Esophagus (tissue), 2 donors: ENCODE results near the gene CRHR1. TPM values are rescaled to one million over a fixed set of nuclear protein-coding genes. Genes with fewer than 3 reads are reported as not detected.

Source experiments
- H3K27ac ChIP-seq, 2 donors: one replicate each; pipeline ENCODE4 v1.5.1; 2013; ENCODE audit warnings: low read depth in 2 of 2, mild to moderate bottlenecking in 2 of 2, inconsistent platforms in 1 of 2, low read length in 1 of 2, moderate library complexity in 1 of 2
- H3K27me3 ChIP-seq, 2 donors: one replicate each; pipeline ENCODE4 v1.6.1; 2013; ENCODE audit warnings: low read length in 2 of 2, control low read depth in 1 of 2, mild to moderate bottlenecking in 1 of 2; ENCODE audit not compliant: insufficient read depth in 2 of 2, control insufficient read depth in 1 of 2
- H3K36me3 ChIP-seq, 2 donors: one replicate each; pipeline ENCODE4 v1.6.1; 2013; ENCODE audit warnings: low read length in 1 of 2; ENCODE audit not compliant: control insufficient read depth in 2 of 2, insufficient read depth in 2 of 2
- H3K4me1 ChIP-seq, 2 donors: one replicate each; pipeline ENCODE4 v1.6.1; 2013; ENCODE audit warnings: low read length in 1 of 2; ENCODE audit not compliant: control insufficient read depth in 2 of 2, insufficient read depth in 2 of 2
- H3K4me3 ChIP-seq, 2 donors: one replicate each; pipeline ENCODE4 v1.5.1; 2013; ENCODE audit warnings: low read length in 2 of 2, mild to moderate bottlenecking in 2 of 2, low read depth in 1 of 2, moderate library complexity in 1 of 2
- H3K9me3 ChIP-seq, 2 donors: one replicate each; pipeline ENCODE4 v1.6.1; 2013; ENCODE audit warnings: mild to moderate bottlenecking in 2 of 2, low read depth in 1 of 2, low read length in 1 of 2, moderate library complexity in 1 of 2; ENCODE audit not compliant: control insufficient read depth in 2 of 2, insufficient read depth in 1 of 2
- WGBS, 2 donors: extraction: QIAGEN DNeasy Blood & Tissue Kit; methylation state at CpG; one replicate each; pipeline ENCODE4 v1.1.7; 2013; 5-methylcytosine and 5-hydroxymethylcytosine counted together
- polyA plus RNA-seq, 2 donors: library from polyadenylated mRNA; stranded (reverse); fragments of 200-250 nt; gene quantifications; one replicate each; pipeline ENCODE4 v1.2.3, GENCODE V29; 2013
- donor health status: healthy with polysubstance abuse.
- donor health status: Bipolar disorder and iron deficiency.

The CRHR1 gene
- polyA plus RNA-seq, 2 donors, result 0.15 to 0.31 TPM

- Histone ChIP-seq H3K27ac (no peak overlapping the region), H3K9me3 (peaks cover 0 to 4% of the 10 kb centered on the region in 2 donors)
Observed at GRCh38 chr17:45775148-45775547, 9.0 kb upstream of the CRHR1 start.

DNA sequence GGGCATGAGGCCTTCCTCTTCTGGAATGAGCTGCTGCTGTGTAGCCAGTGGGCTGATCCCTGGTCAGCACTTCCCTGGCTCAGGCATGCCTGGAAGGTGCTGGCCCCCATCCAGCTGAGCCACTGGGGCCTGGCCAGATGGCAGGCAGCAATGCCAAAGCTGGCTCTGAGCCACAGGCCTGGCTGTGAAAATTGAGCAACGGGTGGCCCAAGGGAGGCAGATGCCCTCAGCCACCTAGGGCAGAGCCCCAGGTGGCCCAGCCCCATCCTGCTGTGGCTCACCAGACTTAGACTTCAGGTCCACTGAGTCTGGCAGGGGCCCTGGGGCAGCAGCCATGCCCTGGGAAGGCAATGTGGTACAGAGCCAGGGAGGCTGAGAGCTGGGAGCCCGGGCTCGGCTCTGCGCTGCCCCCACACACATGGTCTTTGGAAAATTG lies 8.5 kb upstream of the CRHR1 start:
- no peak overlapping the region for H3K27ac ChIP-seq
- no peaks in the 10 kb centered on the region for H3K27me3 ChIP-seq
- WGBS, 2 donors, result 53% methylated on average over 4 of the region's 4 CpGs
- H3K4me3 ChIP-seq, result no peak overlapping the region
- peaks cover 0 to 4% of the 10 kb centered on the region in 2 donors for H3K9me3 ChIP-seq
- no peaks in the 10 kb centered on the region for H3K4me1 ChIP-seq
- no peaks in the 10 kb centered on the region for H3K36me3 ChIP-seq

More at GRCh38 chr17:45775148-45775547, 9.0 kb upstream of the CRHR1 start:
- no peak overlapping the region for H3K4me3 ChIP-seq
- H3K36me3 ChIP-seq, result no peaks in the 10 kb centered on the region
- H3K4me1 ChIP-seq, result no peaks in the 10 kb centered on the region
- no peaks in the 10 kb centered on the region for H3K27me3 ChIP-seq
- WGBS, 2 donors, result 43 to 51% methylated on average over 5 of the region's 5 CpGs

GRCh38 chr17:45776896-45777295 lies 7.2 kb upstream of the CRHR1 start:
- Histone ChIP-seq H3K27me3 (no peaks in the 10 kb centered on the region), H3K9me3 (peaks cover 0 to 4% of the 10 kb centered on the region in 2 donors)

GRCh38 chr17:45777388-45777787 lies 6.7 kb upstream of the CRHR1 start:
- Histone ChIP-seq H3K27me3 (no peaks in the 10 kb centered on the region), H3K4me3 (no peak overlapping the region), H3K27ac (no peak overlapping the region), H3K4me1 (no peaks in the 10 kb centered on the region), H3K36me3 (no peaks in the 10 kb centered on the region), H3K9me3 (peaks cover 0 to 4% of the 10 kb centered on the region in 2 donors)
- WGBS, 2 donors, result 58 to 73% methylated on average over 3 of the region's 3 CpGs

More at GRCh38 chr17:45776896-45777295, 7.2 kb upstream of the CRHR1 start:
- Histone ChIP-seq H3K4me3 (no peak overlapping the region), H3K4me1 (no peaks in the 10 kb centered on the region), H3K36me3 (no peaks in the 10 kb centered on the region), H3K27ac (no peak overlapping the region)
- 61 to 65% methylated on average over 7 of the region's 7 CpGs for WGBS, 2 donors

GRCh38 chr17:45780921-45781320 lies 3.2 kb upstream of the CRHR1 start:
- peaks cover 5 to 19% of the 10 kb centered on the region in 2 donors for H3K27me3 ChIP-seq
- WGBS, 2 donors, result 75 to 80% methylated on average over 5 of the region's 5 CpGs

DNA sequence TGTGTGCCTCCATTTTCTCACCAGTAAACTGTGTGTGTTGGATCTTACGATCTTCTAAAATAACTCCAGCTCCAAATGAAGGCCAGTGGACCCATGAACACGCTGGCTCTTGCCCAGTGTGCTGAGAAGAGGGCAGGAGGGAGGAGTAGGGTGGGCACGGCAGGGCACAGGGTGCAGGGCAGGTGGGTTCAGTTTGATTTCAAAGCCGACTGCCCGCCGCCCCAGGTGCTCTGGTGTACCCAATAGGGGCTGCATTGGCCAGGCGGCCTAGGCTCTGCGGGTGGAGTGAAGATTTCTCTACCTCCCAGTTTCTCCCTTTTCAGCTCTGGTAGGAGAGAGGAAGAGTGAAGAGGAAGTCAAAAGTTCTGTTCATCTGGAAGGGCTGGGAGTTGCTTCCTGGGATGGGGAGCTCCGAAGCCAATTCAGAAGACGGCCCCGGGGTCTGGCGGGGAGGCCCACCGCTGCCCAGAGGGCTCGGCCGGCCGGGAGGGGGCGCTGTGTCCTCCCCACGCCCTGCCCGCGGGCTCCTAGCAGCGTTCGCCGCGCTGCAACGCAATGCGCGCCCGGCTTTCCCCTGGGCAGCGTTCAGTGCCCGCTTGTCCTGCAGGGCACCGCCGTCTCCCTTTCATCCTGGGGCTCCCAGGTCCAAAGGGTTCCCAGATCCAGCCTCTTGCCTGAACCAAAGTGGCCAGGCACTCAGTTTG lies 1.1 kb upstream of the CRHR1 start:
- no peak overlapping the region for H3K4me3 ChIP-seq
- WGBS, 2 donors, result 19 to 21% methylated on average over 32 of the region's 32 CpGs

More at GRCh38 chr17:45780921-45781320, 3.2 kb upstream of the CRHR1 start:
- Histone ChIP-seq H3K4me3 (no peak overlapping the region), H3K4me1 (peaks cover 4 to 16% of the 10 kb centered on the region in 2 donors), H3K9me3 (peaks cover 0 to 2% of the 10 kb centered on the region in 2 donors), H3K27ac (no peak overlapping the region), H3K36me3 (no peaks in the 10 kb centered on the region)

GRCh38 chr17:45783593-45784292 lies 377 bp upstream of the CRHR1 start:
- Histone ChIP-seq H3K36me3 (no peaks in the 10 kb centered on the region), H3K9me3 (peaks cover 0 to 2% of the 10 kb centered on the region in 2 donors), H3K4me3 (peak overlapping the region; percentile 18 to 51), H3K27me3 (peaks cover 5 to 19% of the 10 kb centered on the region in 2 donors), H3K27ac (no peak overlapping the region), H3K4me1 (peaks cover 4 to 16% of the 10 kb centered on the region in 2 donors)
- 1% methylated on average over 45 to 64 of the region's 64 CpGs for WGBS, 2 donors

More for the DNA sequence above, 1.1 kb upstream of the CRHR1 start:
- no peaks in the 10 kb centered on the region for H3K36me3 ChIP-seq
- H3K9me3 ChIP-seq, result peaks cover 0 to 2% of the 10 kb centered on the region in 2 donors
- peaks cover 4 to 16% of the 10 kb centered on the region in 2 donors for H3K4me1 ChIP-seq
- H3K27ac ChIP-seq, result no peak overlapping the region
- H3K27me3 ChIP-seq, result peaks cover 5 to 19% of the 10 kb centered on the region in 2 donors

DNA sequence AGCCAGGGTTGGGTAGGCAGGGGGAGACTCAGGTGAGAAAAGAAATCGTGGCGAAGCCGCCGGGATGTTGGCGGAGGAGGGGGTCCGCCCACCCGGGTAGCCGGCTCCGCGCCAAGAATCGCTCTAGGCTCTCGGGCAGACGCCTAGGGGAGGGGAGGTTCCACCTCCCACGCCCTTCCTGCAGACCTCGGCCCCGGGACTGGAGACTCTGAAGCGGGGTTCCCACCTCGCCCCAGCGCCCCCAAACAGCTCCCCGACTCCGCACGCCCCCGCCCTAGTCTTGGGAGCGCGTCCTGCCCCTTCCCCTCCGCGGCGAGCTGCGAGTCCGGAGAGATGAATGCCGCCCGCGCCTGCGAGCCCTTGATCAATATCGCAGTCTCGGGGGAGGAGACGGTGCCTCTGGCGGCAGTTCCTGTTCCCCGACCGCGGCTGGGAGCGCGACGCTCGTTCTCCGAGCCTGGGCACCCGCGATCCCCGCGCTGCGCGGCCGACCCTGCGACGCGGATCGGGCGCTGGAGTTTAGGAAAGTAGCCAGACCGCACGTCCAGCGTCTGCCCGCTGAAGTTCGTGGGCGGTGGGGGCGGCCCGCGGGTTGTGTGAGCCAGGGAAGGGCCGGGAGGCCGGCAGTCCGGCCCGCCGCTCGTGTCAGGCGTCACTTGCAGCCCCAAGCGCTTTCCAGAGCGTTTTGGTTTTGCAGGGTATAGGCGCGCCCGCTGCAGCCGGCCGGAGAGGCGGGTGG lies 790 bp downstream of the CRHR1 start:
- H3K27ac ChIP-seq, result no peak overlapping the region
- peak overlapping the region; percentile 38 to 51 for H3K4me3 ChIP-seq
- WGBS, 2 donors, result 1% methylated on average over 75 to 82 of the region's 82 CpGs
- H3K36me3 ChIP-seq, result no peaks in the 10 kb centered on the region
- peaks cover 4 to 16% of the 10 kb centered on the region in 2 donors for H3K4me1 ChIP-seq
- H3K9me3 ChIP-seq, result peaks cover 0 to 2% of the 10 kb centered on the region in 2 donors
- peaks cover 5 to 19% of the 10 kb centered on the region in 2 donors for H3K27me3 ChIP-seq

GRCh38 chr17:45785480-45786193 lies 1.5 kb downstream of the CRHR1 start:
- 23 to 24% methylated on average over 28 of the region's 28 CpGs for WGBS, 2 donors
- H3K27me3 ChIP-seq, result peaks cover 5 to 19% of the 10 kb centered on the region in 2 donors

More at GRCh38 chr17:45785480-45786193, 1.5 kb downstream of the CRHR1 start:
- Histone ChIP-seq H3K36me3 (no peaks in the 10 kb centered on the region), H3K4me1 (peaks cover 4 to 16% of the 10 kb centered on the region in 2 donors), H3K27ac (no peak overlapping the region), H3K4me3 (peak overlapping the region in 1 of 2 donors; percentile 51), H3K9me3 (peaks cover 0 to 2% of the 10 kb centered on the region in 2 donors)
